CD14-positive monocyte (primary cell): Measurements from ENCODE around the gene LRRFIP1. TPM values are rescaled to one million over a fixed set of nuclear protein-coding genes. Genes with fewer than 3 reads are reported as not detected.

ENCODE experiments used
- DNase-seq, 3 donors: peaks; one replicate each; pipeline ENCODE4 v3.0.0-alpha.2; 2011 to 2022
- H2AFZ ChIP-seq: 2 replicates; pipeline ENCODE4 v1.6.0; 2012; ENCODE audit warnings: mild to moderate bottlenecking, low read depth, low read length, inconsistent platforms; ENCODE audit not compliant: insufficient read depth, poor library complexity, severe bottlenecking
- H3K27ac ChIP-seq, 2 donors: 1 replicate in 1 of 2; 2 replicates in 1 of 2; pipeline ENCODE4 v1.5.1; 2012 to 2013; ENCODE audit warnings: low read length in 2 of 2, control low read depth in 1 of 2, inconsistent platforms in 1 of 2, low read depth in 1 of 2, mild to moderate bottlenecking in 1 of 2
- H3K27me3 ChIP-seq, 2 donors: one replicate each; pipeline versions ENCODE4 v1.6.0 to v1.6.1; 2011 to 2013; ENCODE audit warnings: low read length in 2 of 2; ENCODE audit not compliant: control insufficient read depth in 2 of 2, insufficient read depth in 2 of 2
- H3K36me3 ChIP-seq, 2 donors: replicated peaks in 1 of 2; 1 replicate in 1 of 2; 2 replicates in 1 of 2; pipeline versions ENCODE4 v1.5.1 to v1.6.1; 2012 to 2013; ENCODE audit warnings: low read length in 2 of 2, control low read depth in 1 of 2, inconsistent platforms in 1 of 2, mild to moderate bottlenecking in 1 of 2; ENCODE audit not compliant: insufficient read depth in 2 of 2, control insufficient read depth in 1 of 2
- H3K4me1 ChIP-seq, 2 donors: 1 replicate in 1 of 2; 2 replicates in 1 of 2; pipeline versions ENCODE4 v1.5.1 to v1.6.1; 2012 to 2013; ENCODE audit warnings: low read length in 2 of 2, control low read depth in 1 of 2, inconsistent platforms in 1 of 2, mild to moderate bottlenecking in 1 of 2, moderate library complexity in 1 of 2; ENCODE audit not compliant: insufficient read depth in 2 of 2, control insufficient read depth in 1 of 2
- H3K4me2 ChIP-seq: replicated peaks from 2 replicates; pipeline ENCODE3; 2012; ENCODE audit warnings: low read length, moderate library complexity, mild to moderate bottlenecking; ENCODE audit not compliant: poor library complexity, severe bottlenecking; ENCODE audit errors: extremely low read depth
- H3K4me3 ChIP-seq, 3 experiments: fragments of 200-600 bp in 1 of 3; sonication (generic) in 1 of 3; replicated peaks in 1 of 3; 1 replicate in 2 of 3; 2 replicates in 1 of 3; pipeline ENCODE4 v1.5.1; 2011 to 2013; ENCODE audit warnings: low read length in 3 of 3, mild to moderate bottlenecking in 3 of 3, control low read depth in 2 of 3, low read depth in 2 of 3, inconsistent platforms in 1 of 3, moderate library complexity in 1 of 3
- H3K79me2 ChIP-seq: 2 replicates; pipeline ENCODE4 v1.6.0; 2012; ENCODE audit warnings: mild to moderate bottlenecking, control low read depth, inconsistent platforms, low read length, moderate library complexity; ENCODE audit not compliant: insufficient read depth
- H3K9ac ChIP-seq: 2 replicates; pipeline ENCODE4 v1.6.0; 2017; ENCODE audit warnings: low read length, mild to moderate bottlenecking; ENCODE audit not compliant: insufficient read depth, poor library complexity, severe bottlenecking
- H3K9me3 ChIP-seq, 2 donors: replicated peaks in 1 of 2; 1 replicate in 1 of 2; 2 replicates in 1 of 2; pipeline versions ENCODE4 v1.5.1 to v1.6.1; 2012 to 2013; ENCODE audit warnings: low read length in 2 of 2, control low read depth in 1 of 2; ENCODE audit not compliant: control insufficient read depth in 1 of 2, insufficient read depth in 1 of 2
- H4K20me1 ChIP-seq: 2 replicates; pipeline ENCODE4 v1.6.0; 2012; ENCODE audit warnings: mild to moderate bottlenecking, low read length, control low read depth, moderate library complexity; ENCODE audit not compliant: insufficient read depth
- H3K27ac Mint-ChIP-seq, 7 donors: one replicate each; pipeline ENCODE4 v1.8.0; 2020; ENCODE audit warnings: mild to moderate bottlenecking in 7 of 7, mixed read lengths in 7 of 7, moderate library complexity in 6 of 7, inconsistent platforms in 2 of 7
- H3K27me3 Mint-ChIP-seq, 3 donors: one replicate each; pipeline ENCODE4 v1.8.0; 2021 to 2022; ENCODE audit warnings: low read depth in 3 of 3, mild to moderate bottlenecking in 3 of 3, mixed read lengths in 3 of 3, moderate library complexity in 3 of 3, inconsistent platforms in 1 of 3
- H3K36me3 Mint-ChIP-seq, 2 donors: one replicate each; pipeline ENCODE4 v1.8.0; 2020; ENCODE audit warnings: mixed read lengths in 2 of 2, inconsistent platforms in 1 of 2, mild to moderate bottlenecking in 1 of 2
- H3K4me1 Mint-ChIP-seq: one replicate; pipeline ENCODE4 v1.8.0; 2020; ENCODE audit warnings: mild to moderate bottlenecking, mixed read lengths
- H3K4me3 Mint-ChIP-seq, 2 donors: one replicate each; pipeline ENCODE4 v1.8.0; 2020; ENCODE audit warnings: mild to moderate bottlenecking in 2 of 2, mixed read lengths in 2 of 2, moderate library complexity in 1 of 2
- H3K9me3 Mint-ChIP-seq, 7 donors: one replicate each; pipeline ENCODE4 v1.8.0; 2020 to 2022; ENCODE audit warnings: mixed read lengths in 7 of 7, mild to moderate bottlenecking in 6 of 7, moderate library complexity in 6 of 7, inconsistent platforms in 2 of 7
- WGBS: methylation state at CpG from one replicate; pipeline ENCODE4 v1.1.5; 2013; ENCODE audit warnings: missing lambda C conversion rate; ENCODE audit not compliant: insufficient coverage; 5-methylcytosine and 5-hydroxymethylcytosine counted together
- intact Hi-C, 2 donors: fragments of 100-400 bp; cut with micrococcal nuclease; formaldehyde crosslinking; loops; one replicate each; pipeline versions ENCODE4 v1.15.0 to v1.15.1; 2023
- polyA plus RNA-seq, 3 donors: library from polyadenylated mRNA; depleted of rRNA in 1 of 3; unstranded in 2 of 3; stranded (reverse) in 1 of 3; fragments of 300-500 nt in 2 of 3; fragments of >200 nt in 1 of 3; fragmentation: Illumina TruSeq in 2 of 3; gene quantifications; 1 replicate in 2 of 3; 2 replicates in 1 of 3; pipeline ENCODE4 v1.2.3, GENCODE V29; 2012 to 2021
- TF ChIP-seq, protein P1 (sequence below): fragments of 200-600 bp; IDR thresholded peaks from one replicate; pipeline ENCODE4 v1.8.0; 2022; ENCODE audit warnings: antibody characterized with exemption, mild to moderate bottlenecking

The LRRFIP1 gene
- polyA plus RNA-seq, 3 donors, result 67.3 to 148 (median 98.3) TPM

DNA sequence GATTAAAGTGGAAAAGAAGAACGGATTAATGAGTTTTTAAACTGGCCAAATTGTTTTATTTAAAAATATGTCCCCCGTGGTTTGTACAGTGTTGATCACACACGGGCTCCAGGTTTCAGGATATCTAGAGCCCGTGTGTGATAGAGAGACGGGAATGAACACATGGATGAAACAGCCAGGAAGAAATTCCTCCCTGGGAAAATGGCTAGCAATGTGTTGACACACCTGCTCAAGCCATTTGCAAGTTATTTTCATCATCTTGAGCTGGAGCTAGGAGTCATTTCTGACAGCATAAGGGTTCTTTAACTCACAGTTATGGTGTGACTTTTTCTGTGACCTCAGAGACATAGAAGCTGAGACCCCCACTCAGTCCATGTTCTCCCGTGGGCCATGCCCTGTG, 81.6 kb downstream of the LRRFIP1 start:
- H3K36me3 ChIP-seq, result peaks cover 43 to 69% of the 10 kb centered on the region in 2 donors
- peaks cover 41 to 47% of the 10 kb centered on the region in 2 donors for H3K4me1 ChIP-seq
- no peak overlapping the region for H3K4me2 ChIP-seq
- peaks cover 100% of the 10 kb centered on the region for H3K79me2 ChIP-seq
- peak overlapping the region in 1 of 7 donors; percentile 54 for H3K27ac Mint-ChIP-seq
- intact Hi-C loops, result loop anchor here in 1 of 2 donors (5.0 kb wide), 1 partner anchor 37 kb away; no protein-coding TSS in a partner anchor
- no peak overlapping the region for H3K9ac ChIP-seq
- H3K27ac ChIP-seq, result no peak overlapping the region
- 97% methylated on average over 4 of the region's 6 CpGs for WGBS
- no peak overlapping the region for H3K4me3 Mint-ChIP-seq
- peaks cover 54% of the 10 kb centered on the region for H3K4me1 Mint-ChIP-seq
- TF ChIP-seq, protein P1, sequence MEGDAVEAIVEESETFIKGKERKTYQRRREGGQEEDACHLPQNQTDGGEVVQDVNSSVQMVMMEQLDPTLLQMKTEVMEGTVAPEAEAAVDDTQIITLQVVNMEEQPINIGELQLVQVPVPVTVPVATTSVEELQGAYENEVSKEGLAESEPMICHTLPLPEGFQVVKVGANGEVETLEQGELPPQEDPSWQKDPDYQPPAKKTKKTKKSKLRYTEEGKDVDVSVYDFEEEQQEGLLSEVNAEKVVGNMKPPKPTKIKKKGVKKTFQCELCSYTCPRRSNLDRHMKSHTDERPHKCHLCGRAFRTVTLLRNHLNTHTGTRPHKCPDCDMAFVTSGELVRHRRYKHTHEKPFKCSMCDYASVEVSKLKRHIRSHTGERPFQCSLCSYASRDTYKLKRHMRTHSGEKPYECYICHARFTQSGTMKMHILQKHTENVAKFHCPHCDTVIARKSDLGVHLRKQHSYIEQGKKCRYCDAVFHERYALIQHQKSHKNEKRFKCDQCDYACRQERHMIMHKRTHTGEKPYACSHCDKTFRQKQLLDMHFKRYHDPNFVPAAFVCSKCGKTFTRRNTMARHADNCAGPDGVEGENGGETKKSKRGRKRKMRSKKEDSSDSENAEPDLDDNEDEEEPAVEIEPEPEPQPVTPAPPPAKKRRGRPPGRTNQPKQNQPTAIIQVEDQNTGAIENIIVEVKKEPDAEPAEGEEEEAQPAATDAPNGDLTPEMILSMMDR, result no peak
- H3K9me3 Mint-ChIP-seq, result peaks cover 0 to 2% (median 0%) of the 10 kb centered on the region in 7 donors
- peaks cover 100% of the 10 kb centered on the region for H4K20me1 ChIP-seq
- no peaks in the 10 kb centered on the region for H3K27me3 Mint-ChIP-seq
- H3K27me3 ChIP-seq, result no peaks in the 10 kb centered on the region
- H2AFZ ChIP-seq, result no peak overlapping the region
- H3K4me3 ChIP-seq, result no peak overlapping the region
- H3K9me3 ChIP-seq, result no peaks in the 10 kb centered on the region
- no peak for DNase-seq
- H3K36me3 Mint-ChIP-seq, result peaks cover 47 to 82% of the 10 kb centered on the region in 2 donors

DNA sequence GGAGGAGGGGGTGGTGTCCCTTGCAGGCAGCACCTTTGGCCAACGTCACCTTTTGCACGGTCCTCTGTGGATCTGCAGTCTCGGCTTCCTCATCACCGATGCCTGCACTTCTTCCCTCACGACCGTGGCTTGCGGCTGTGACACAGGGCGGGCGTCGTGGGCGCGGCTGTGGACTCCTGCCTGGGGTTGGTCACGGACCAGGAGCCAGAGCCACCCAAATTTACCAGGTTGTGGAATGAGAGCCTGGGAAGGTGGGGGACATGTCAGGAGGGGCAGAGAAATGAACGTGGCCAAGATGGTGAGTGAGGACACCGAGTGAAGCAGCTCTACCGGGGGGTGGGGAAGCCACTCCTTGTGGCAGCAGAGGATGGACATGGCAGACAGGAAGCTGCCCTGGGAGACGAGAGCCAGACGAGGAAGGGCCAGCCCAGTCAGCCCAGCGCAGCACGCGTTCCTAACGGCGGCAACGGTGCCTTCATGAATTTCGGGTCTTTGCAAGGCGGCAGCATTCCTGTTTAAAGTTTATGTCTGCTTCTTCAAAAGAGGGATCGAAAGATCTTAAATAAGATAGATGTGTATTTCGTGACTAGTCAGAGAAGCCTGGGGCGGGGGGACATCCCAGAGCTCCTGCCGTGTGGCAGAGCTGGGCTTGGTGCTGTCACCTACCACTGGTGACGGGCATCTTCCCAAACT, 84.2 kb downstream of the LRRFIP1 start:
- TF ChIP-seq, protein P1, result no peak
- H3K79me2 ChIP-seq, result peaks cover 100% of the 10 kb centered on the region
- no peak for DNase-seq

More for the DNA sequence above, 84.2 kb downstream of the LRRFIP1 start:
- Mint-ChIP-seq H3K27me3 (no peaks in the 10 kb centered on the region), H3K27ac (peak overlapping the region in 6 of 7 donors; percentile 16 to 80 (median 46)), H3K4me1 (peaks cover 47% of the 10 kb centered on the region), H3K9me3 (peaks cover 0 to 2% (median 0%) of the 10 kb centered on the region in 7 donors), H3K4me3 (no peak overlapping the region), H3K36me3 (peaks cover 57 to 75% of the 10 kb centered on the region in 2 donors)
- H3K36me3 ChIP-seq, result peaks cover 45 to 71% of the 10 kb centered on the region in 2 donors
- H3K27me3 ChIP-seq, result no peaks in the 10 kb centered on the region
- intact Hi-C loops, result loop anchor here in 1 of 2 donors (2.0 kb wide), 1 partner anchor 13 kb away; no protein-coding TSS in a partner anchor
- H3K9me3 ChIP-seq, result no peaks in the 10 kb centered on the region
- no peak overlapping the region for H3K9ac ChIP-seq
- H3K4me1 ChIP-seq, result peaks cover 30 to 39% of the 10 kb centered on the region in 2 donors
- no peak overlapping the region for H3K4me3 ChIP-seq
- H4K20me1 ChIP-seq, result peaks cover 100% of the 10 kb centered on the region
- no peak overlapping the region for H3K27ac ChIP-seq
- no peak overlapping the region for H2AFZ ChIP-seq
- 94% methylated on average over 30 of the region's 31 CpGs for WGBS
- no peak overlapping the region for H3K4me2 ChIP-seq
